GM12801 (cell line): ENCODE results near the gene PDE1A.

Experiments
- TF ChIP-seq, protein P1 (sequence below): IDR thresholded peaks from one replicate; pipeline ENCODE4 v1.5.1; 2011; ENCODE audit warnings: control low read depth; ENCODE audit not compliant: insufficient read length; ENCODE audit errors: extremely low read depth

Gene PDE1A

DNA sequence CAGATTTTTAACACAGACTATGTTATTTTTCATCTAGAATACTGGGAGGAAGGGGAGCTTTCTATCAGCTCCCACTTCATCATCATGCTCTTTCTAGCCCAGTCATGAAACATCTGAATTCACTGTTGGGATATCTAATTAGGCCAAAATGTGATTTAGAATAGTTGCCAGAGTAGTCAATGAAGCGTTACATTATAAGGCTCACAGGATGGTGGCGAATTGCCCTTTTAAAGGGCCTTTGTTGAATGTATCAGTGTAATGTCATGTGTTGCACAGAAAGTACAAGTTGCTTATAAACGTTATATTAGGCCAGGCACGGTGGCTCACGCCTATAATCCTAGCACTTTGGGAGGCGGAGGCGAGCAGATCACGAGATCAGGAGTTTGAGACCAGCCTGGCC, 45.6 kb downstream of the PDE1A start:
- TF ChIP-seq, protein P1, sequence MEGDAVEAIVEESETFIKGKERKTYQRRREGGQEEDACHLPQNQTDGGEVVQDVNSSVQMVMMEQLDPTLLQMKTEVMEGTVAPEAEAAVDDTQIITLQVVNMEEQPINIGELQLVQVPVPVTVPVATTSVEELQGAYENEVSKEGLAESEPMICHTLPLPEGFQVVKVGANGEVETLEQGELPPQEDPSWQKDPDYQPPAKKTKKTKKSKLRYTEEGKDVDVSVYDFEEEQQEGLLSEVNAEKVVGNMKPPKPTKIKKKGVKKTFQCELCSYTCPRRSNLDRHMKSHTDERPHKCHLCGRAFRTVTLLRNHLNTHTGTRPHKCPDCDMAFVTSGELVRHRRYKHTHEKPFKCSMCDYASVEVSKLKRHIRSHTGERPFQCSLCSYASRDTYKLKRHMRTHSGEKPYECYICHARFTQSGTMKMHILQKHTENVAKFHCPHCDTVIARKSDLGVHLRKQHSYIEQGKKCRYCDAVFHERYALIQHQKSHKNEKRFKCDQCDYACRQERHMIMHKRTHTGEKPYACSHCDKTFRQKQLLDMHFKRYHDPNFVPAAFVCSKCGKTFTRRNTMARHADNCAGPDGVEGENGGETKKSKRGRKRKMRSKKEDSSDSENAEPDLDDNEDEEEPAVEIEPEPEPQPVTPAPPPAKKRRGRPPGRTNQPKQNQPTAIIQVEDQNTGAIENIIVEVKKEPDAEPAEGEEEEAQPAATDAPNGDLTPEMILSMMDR: no peak

DNA sequence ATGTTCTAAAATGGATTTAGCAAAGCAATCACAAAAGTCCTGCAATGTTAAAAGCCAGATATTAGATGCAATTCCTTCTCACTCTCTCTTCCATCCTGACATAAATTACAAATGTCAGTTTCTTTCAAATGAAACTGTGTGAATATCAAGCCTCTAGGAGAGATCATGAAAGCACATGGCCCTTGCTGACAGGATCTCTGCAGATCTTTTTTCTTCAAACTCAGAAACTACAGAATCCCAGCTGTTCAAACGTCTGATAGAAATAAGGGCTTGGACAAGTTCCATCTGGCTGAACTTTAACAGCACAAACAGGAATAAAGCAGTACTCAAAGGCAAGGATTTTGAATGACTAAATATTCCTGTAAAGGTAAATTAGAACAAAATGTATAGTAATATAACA, 47.6 kb downstream of the PDE1A start:
- TF ChIP-seq, protein P1: no peak

DNA sequence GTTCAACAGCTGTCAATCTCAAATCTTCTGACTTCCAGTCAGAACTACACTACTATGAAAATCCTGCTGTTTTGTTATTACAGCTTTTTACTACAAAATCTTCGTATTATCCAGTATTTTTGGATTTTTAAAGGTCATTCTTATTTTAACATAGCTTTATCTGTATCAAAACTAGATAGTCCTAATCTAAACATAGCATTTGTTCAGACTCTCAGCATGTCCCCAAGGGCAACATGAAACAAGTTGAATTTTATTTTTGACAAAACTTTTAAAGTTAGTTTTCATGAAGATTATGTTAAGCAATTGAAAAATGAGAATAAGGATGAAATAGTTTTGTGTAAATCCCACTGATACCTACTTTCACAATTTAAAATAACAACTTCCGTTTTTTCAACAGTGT, 48.1 kb downstream of the PDE1A start:
- TF ChIP-seq, protein P1: no peak

DNA sequence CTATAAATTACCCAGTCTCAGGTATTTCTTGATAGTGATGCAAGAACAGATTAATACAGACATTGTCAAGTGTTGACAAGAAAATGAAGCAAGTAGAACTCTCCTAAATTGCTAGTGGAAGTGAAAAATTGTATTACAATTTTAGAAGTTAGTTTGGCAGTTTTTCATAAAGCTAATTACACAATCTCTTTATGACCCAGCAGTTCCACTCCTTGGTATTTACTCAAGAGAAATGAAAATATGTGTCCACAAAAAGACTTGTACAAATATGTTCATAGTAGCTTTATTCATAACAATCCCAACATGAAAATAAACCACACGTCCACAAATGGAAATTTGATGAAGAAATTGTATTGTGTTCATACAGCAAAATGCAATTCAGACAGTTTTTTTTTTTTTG, 49.4 kb downstream of the PDE1A start:
- TF ChIP-seq, protein P1: no peak

DNA sequence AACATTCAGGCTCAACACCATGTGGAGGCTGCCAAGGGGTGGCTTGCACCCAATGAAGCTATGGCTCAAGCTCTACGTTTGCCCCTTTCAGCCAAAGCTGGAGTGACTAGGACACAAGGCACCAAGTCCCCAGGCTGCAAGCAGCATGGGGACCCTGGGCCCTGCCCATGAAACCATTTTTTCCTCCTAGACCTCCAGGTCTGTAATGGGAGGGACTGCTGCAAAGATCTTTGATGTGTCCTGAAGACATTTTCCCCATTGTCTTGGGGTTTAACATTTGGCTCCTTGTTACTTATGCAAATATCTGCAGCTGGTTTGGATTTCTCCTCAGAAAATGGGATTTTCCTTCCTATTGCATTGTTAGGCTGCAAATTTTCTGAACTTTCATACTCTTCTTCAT, 51.0 kb downstream of the PDE1A start:
- TF ChIP-seq, protein P1: no peak

DNA sequence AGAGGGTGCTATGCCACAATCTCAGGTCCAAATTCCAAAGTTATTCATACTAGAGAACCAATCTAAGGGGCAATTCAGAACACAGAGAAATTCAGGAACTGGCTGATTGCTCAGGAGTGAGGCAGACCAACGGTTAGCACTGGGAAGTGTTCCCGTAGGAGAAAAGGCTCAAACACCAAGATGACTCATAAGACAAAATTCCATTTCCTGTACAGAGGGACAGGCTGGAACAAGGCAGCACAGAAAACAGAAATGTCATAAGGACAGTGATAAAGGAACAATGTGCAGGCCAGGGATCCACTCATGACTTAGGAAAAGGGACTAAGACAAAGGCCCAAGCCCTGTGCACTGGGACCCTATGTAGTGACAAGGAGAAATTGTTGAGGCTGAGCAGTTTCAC, 54.2 kb downstream of the PDE1A start:
- TF ChIP-seq, protein P1: no peak

DNA sequence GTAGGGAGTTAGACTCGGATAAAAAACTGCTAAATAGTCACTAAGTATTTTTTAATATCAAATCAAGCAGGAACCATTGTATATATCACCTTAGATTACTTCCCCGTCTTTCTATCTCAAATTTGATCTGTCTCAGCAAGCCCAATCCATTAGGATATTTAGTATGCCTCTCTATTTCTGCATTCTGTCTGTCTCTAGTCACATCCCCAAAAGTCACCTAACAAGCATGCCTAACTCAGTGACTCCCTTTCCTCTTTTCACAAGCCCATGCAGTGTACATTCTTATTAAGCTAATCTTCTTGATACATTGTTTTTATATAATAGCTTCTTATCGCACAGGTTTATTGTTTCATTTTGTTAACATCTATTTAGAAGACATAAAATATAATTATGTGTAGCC, 57.8 kb downstream of the PDE1A start:
- TF ChIP-seq, protein P1: no peak

DNA sequence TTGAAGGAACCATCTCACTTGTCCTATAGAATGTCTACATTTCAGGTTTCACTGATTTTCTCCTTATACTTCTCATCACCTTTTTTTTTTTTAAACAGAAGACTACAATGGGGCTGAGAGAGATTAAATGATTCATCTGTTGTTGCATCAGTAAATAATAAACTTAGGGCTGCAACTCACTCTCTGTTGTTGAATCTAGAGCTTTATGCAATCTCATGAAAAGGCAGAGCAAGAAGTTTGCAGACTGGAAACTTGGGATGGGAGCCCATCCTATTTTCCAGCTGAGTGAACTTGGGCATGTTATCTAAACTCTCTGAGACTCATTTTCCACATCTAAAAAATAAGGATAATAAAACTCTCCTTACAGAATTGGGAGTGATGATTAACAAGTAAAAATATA, 58.4 kb downstream of the PDE1A start:
- TF ChIP-seq, protein P1: no peak
